HL-60 (cell line): ENCODE measurements around the gene FRMD3.

ENCODE experiments used
- DNase-seq, 2 experiments: peaks; one replicate each; pipeline ENCODE4 v3.0.0-alpha.2; 2010 to 2020; ENCODE audit warnings: low read depth in 1 of 2, low spot score in 1 of 2
- H3K27ac ChIP-seq: fragments of 250-450 bp; sonication (Bioruptor Pico); replicated peaks from 2 replicates; pipeline ENCODE4 v1.5.1; 2020; ENCODE audit warnings: mild to moderate bottlenecking, moderate library complexity
- H3K27me3 ChIP-seq: fragments of 250-450 bp; sonication (Bioruptor Pico); 2 replicates; pipeline ENCODE4 v1.5.1; 2021; ENCODE audit warnings: mild to moderate bottlenecking, moderate library complexity; ENCODE audit not compliant: insufficient read depth, poor library complexity, severe bottlenecking
- H3K4me3 ChIP-seq: replicated peaks from 2 replicates; pipeline ENCODE4 v1.5.1; 2011; ENCODE audit warnings: mild to moderate bottlenecking, control low read depth, low read length; ENCODE audit not compliant: insufficient read depth
- CTCF ChIP-seq: IDR thresholded peaks from one replicate; pipeline ENCODE4 v1.5.1; 2011; ENCODE audit warnings: low read length, control low read depth, inconsistent platforms; ENCODE audit not compliant: insufficient read depth
- GABPA ChIP-seq: IDR thresholded peaks from 2 replicates; pipeline ENCODE4 v1.6.1; 2012; ENCODE audit warnings: low read depth
- POLR2AphosphoS5 ChIP-seq: IDR thresholded peaks from 2 replicates; pipeline ENCODE4 v1.6.1; 2012; ENCODE audit warnings: low read depth
- REST ChIP-seq: IDR thresholded peaks from 2 replicates; pipeline ENCODE4 v1.6.1; 2012; ENCODE audit warnings: low read depth; ENCODE audit not compliant: insufficient replicate concordance
- SPI1 ChIP-seq: IDR thresholded peaks from 2 replicates; pipeline ENCODE4 v1.6.1; 2012; ENCODE audit warnings: low read depth, mild to moderate bottlenecking, borderline replicate concordance

The FRMD3 gene

GRCh38 chr9:83245979-83246659 lies 292.1 kb downstream of the FRMD3 start:
- no peaks in the 10 kb centered on the region for H3K27me3 ChIP-seq

GRCh38 chr9:83242066-83242465 lies 296.1 kb downstream of the FRMD3 start:
- H3K27ac ChIP-seq = no peak overlapping the region

More at GRCh38 chr9:83245979-83246659, 292.1 kb downstream of the FRMD3 start:
- no peak overlapping the region for H3K27ac ChIP-seq
- DNase-seq = no peak
- TF ChIP-seq REST (no peak), GABPA (no peak)
- H3K4me3 ChIP-seq = no peak overlapping the region

GRCh38 chr9:83240671-83241070 lies 297.5 kb downstream of the FRMD3 start:
- H3K27ac ChIP-seq = no peak overlapping the region
- H3K4me3 ChIP-seq = no peak overlapping the region
- H3K27me3 ChIP-seq = no peaks in the 10 kb centered on the region
- no peak for DNase-seq
- TF ChIP-seq SPI1 (no peak), REST (no peak), GABPA (no peak), POLR2AphosphoS5 (no peak), CTCF (no peak)

More at GRCh38 chr9:83242066-83242465, 296.1 kb downstream of the FRMD3 start:
- no peak for TF ChIP-seq CTCF
- TF ChIP-seq POLR2AphosphoS5 = no peak
- TF ChIP-seq REST = no peak
- TF ChIP-seq SPI1 = no peak
- TF ChIP-seq GABPA = no peak
- Histone ChIP-seq H3K27me3 (no peaks in the 10 kb centered on the region), H3K4me3 (no peak overlapping the region)
- DNase-seq = no peak
